Measurements from ENCODE around the gene PELI3.

GRCh38 chr11:66494458-66494857 lies 27.8 kb downstream of the PELI3 start:
- no peak for TF ChIP-seq RAD21 (IDR thresholded peaks at IDR 0.05; ENCODE audit: insufficient read depth, low read depth, low read length)
- TF ChIP-seq PRDM15 (CRISPR knock-in tag; IDR thresholded peaks at IDR 0.05): no peak
- TF ChIP-seq CTCF (IDR thresholded peaks at IDR 0.05 in 2 of 3, conservative IDR thresholded peaks at IDR 0.05 in 1 of 3; ENCODE audit: control insufficient read depth in 2 of 3, extremely low read depth in 1 of 3, insufficient read depth in 1 of 3, low read depth in 3 of 3, low read length in 3 of 3): no peak
- TF ChIP-seq MAX (IDR thresholded peaks at IDR 0.05; ENCODE audit: low read depth, low read length): no peak

Data from GM12878 (cell line).